HuH-7 (cell line): ENCODE measurements around the gene TBCD.

Source experiments
- DNase-seq: peaks from one replicate; pipeline ENCODE4 v3.0.0; 2011; ENCODE audit warnings: low spot score

TBCD gene

DNA sequence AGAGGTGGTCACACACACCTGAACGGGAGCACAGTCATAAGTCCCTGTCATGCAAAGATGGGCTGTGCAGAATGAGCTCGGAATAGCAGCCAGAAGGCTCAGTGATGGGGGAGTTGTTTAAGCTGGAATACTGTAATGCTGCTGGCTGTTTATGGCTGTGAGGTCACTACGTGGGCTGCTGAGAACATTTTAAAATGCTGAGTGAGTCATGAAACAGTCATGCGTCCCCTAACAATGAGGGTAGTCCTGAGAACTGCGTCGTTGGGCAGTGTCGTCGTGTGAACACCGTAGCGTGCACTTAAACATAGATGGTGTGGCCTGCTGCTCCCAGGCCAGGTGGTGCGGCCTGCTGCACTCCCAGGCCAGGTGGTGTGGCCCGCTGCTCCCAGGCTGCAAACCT, 39.7 kb downstream of the TBCD start:
- no peak for DNase-seq

DNA sequence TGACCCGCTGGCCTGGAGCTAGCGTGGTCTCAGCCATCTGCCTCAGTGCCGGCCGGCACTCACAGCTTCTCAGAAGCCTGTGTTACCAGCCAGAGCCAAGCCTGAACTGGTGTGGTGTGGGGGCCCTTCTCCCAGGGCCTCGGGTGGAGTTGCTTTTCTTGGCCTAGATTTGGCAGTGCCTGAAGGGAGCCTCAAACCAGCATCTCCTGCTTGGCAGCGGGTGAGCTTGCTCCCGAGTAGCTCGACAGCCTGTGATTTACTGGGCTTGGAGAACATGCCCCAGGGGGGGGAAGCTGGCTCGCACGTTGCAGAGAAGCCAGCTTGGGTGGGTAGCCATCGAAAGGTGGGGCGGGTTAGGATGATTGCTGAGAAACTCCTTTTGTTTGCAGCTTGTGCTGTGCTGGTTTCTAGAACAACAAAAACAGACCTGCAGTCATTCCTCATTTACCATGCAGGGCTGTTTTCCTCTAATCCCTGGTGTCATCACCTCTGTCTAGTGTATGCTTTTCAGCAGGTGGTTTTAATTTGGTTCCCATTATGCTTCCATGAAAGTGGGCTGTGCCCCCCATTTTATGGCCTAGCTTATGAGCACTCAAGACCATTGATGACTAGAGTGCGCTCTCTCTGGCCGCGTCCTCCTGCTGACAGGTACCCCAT, 42.2 kb downstream of the TBCD start:
- no peak for DNase-seq

DNA sequence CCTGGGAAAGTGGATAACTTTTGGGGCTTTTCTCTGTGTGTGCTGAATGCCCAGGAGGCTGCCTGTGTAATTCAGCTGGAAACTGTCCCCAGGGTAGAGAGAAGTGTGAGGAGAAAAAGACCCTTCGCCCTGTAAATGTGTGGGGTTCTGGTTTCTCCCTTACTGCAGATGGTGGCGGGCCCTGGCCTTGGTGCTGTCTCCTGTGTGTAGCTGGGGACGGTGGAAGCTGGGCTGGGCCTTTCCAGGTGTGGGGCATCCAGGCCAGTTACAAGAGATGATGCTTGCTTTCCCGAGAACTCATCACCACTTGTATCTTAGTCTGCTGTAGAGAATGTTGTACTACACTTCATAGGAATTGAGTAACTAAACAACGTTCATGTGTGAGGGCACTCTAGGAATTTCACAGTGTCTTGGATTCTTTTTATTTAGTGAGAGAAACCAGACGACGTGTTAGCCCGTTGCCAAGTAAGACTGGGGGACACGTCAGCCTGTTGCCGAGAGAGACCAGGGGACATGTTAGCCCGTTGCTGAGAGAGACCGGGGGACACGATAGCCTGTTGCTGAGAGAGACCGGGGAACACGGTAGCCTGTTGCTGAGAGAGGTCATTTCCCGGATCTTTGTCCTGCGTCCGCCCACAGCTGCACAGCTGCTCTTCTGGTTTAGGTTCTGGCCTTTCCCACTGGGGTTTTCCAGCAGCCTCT, 43.1 kb downstream of the TBCD start:
- no peak for DNase-seq

DNA sequence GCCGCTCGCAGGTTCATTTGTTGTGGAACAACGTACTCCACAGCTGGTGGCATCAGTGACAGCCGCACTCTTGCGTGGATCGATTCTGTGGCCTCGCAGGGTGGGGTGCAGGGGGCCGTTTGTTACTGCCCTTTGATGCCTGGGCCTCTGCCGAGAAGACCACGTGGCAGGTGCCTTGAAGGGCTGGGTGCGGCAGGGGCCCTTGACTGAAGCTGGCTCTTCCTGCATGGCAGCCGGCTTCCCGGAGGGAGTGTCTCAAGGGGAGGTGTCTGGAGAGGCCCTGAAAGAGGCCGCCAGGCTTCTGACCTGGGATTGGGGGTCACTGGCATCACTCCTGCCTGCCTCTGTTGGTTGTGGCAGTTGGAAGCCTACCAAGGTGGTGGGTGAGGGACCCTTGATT, 43.8 kb downstream of the TBCD start:
- DNase-seq = no peak

DNA sequence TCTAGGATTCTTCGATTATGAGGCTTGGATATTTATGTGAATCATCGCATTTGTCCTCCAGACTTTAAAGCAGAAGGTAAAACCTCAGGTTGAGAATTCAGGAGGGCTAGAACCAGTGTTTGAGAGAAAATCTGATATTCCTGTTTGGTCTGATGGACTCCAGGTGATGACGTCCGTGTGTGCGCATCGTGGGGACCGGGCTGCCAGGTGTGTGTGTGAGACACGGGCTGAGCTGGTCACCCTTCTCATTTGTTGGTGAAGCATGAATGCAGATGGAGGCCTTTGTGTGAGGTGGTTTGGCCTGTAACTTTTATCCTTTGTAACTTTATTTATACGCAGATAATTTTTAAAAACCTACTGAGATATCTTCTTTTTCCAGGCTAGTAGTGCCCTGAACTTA, 45.2 kb downstream of the TBCD start:
- no peak for DNase-seq

DNA sequence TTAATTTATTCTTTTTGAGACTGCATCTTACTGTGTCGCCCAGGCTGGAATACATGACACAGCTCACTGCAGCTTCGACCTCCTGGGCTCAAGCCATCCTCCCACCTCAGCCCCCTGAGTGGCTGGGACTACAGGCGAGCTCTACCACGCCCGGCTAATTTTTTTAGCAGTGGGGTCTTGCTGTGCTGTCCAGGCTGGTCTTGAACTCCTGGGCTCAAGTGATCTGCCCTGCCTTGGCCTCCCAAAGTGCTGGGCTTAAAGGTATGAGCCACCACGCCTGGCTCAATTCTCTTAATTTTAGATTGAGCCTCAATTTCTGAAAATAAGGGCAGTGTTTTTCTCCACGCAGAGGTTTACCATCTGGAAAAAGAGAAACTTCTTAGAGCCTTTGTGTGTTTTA, 46.9 kb downstream of the TBCD start:
- no peak for DNase-seq

DNA sequence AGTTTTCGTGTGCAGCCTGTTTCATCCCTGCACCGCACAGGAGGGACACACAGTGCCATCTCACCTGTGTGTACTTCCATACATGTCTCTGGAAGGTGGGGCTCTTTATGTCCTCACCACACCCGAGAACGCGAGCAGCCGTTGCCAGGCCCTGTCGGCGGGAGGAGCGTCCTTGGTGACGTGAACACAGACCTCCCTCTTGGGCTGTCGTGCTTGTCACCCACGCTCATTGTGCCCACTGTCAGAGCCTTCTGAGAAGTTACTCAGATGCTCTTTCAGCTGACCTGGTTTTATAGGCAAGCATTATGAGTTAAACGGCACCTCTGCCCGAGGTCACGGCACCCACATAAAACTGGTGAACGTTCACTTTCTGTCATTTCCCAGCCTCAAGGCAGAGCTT, 47.7 kb downstream of the TBCD start:
- DNase-seq = no peak

DNA sequence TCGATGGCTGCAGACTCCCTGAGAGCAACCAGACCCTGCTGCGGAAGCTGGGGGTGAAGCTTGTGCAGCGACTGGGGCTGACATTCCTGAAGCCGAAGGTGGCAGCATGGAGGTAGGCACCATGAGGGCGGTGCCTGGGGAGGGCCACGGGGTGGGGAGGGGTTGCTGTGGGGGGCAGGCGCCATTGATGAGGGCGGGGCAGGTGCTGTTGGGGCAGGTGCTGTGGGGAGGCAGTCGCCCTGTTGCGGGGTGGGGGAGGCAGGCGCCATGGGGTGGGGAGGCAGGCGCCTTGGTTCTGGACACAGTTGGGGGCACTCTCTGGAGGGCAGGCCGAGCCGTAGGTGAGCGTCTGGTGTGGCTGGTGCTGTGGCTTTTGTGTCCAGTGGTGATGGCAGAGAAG, 49.0 kb downstream of the TBCD start:
- no peak for DNase-seq

DNA sequence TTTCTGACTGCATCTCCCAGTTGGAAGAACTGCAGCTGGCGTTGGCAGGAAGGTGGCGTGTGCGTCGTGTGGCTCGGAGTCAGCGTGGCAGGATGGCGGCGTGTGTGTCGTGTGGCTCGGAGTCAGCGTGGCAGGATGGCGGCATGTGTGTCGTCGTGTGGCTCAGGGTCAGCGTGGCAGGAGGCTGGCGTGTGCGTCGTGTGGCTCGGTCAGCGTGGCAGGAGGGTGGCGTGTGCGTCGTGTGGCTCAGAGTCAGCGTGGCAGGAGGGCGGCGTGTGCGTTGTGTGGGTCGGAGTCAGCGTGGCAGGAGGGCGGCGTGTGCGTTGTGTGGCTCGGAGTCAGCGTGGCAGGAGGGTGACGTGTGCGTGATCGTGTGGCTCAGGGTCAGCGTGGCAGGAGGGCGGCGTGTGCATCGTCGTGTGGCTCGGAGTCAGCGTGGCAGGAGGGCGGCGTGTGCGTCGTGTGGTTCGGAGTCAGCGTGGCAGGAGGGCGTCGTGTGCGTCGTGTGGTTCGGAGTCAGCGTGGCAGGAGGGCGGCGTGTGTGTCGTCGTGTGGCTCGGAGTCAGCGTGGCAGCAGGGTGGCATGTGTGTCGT, 49.6 kb downstream of the TBCD start:
- DNase-seq = no peak

DNA sequence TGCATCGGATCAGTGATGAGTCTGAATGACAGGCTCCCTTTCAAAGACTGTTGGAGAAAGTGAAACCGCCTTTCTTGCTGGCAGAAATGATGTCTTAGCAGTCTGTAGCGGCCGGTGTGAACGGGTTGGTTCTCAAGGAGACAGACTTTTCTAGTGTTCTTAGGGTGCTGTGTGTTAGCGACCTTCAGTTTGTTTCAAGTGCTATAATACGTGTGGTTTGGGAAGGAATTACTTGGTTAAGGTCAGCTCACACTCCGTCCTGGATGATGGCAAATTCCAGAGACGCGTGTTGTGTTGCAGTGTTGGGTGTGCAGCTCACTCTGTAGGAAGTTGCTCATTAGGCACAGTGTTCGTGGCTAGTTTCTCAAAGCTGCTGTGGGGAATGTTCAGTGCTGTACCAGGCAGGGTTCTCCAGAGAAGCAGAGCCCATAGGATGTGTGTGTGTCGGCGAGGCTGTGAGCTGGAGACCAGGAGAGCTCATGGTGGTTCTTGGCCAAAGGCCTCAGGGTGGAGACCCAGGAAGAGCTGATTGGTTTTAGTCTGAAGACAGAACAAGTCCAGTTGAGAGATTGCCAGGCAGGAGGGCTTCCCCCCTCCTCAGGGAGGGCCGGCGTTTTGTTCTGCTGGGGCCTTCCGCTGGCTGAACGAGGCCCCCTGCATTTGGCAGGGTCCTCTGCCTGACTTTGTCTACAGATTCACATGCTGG, 50.4 kb downstream of the TBCD start:
- no peak for DNase-seq

DNA sequence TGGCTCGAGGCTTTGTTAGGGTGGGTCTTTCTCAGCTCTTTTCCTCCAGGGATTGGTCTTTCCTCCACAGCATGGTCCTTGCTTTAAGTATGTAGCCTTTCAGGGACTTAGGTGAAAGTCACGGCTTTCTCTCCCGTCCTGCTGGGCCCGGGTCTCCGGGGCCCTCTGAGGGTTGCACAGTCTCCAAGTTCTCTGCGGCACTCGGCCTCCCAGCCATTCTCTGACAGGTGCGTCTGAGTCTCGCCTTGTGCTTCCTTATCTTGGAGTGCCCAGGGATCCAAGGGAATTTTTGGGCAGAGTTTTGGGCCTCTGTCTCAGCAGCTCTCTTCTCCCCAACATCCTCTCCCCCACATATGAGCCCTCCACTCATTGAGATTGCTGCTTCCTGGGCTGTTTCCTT, 51.3 kb downstream of the TBCD start:
- no peak for DNase-seq

DNA sequence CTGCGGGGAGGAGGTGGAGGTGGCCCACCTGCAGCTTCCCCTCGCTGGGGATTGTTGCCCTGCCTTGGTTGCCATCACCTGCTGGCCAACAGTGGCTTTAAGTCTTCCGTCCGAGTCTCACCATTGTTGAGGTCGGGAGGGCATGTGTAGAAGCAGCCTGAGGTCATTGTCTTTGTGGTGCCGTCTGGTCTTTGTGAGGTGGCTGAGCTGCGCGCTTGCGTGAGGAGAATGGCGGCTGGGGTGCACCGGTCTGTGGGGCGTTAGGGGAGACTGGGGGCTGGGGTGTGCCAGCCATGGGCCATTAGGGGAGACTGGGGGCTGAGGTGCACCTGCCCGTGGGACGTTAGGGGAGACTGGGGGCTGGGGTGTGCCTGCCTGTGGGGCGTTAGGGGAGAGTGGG, 51.7 kb downstream of the TBCD start:
- DNase-seq = no peak

DNA sequence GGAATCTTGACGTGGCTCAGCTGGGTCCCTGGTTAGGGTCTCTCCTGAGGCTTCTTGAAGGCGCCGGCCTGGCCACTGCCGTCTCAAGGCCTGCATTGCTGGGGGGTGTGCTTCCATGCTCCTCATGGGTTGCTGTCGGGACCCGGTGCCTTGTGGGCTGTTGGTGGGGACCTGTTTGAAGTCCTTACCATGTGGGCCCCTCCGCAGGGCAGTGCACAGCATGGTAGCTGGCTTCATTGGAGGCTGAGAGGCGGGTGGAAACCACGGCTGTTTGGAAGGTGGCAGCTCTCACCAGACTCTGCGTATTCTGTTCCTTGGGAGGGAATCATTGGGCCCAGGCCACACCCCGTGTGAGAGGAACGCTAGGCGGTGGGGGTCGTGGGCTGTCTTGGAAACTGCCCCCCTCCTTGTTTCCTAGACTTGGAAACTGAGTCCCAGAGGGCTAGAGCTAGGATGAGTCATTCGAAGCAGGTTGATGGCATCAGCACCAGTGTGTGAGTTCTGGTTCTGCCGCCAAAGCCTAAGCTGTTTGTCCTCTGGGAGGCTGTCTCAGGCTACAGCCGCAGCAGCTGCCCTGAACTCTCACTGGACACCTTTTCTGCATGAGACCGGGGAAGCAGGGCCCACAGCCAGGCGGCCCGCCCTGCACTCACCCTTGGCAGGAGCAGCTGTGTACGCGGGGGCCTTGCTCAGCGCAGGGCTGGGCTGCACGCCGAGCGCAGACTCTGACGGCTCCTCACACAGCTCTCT, 52.8 kb downstream of the TBCD start:
- no peak for DNase-seq

DNA sequence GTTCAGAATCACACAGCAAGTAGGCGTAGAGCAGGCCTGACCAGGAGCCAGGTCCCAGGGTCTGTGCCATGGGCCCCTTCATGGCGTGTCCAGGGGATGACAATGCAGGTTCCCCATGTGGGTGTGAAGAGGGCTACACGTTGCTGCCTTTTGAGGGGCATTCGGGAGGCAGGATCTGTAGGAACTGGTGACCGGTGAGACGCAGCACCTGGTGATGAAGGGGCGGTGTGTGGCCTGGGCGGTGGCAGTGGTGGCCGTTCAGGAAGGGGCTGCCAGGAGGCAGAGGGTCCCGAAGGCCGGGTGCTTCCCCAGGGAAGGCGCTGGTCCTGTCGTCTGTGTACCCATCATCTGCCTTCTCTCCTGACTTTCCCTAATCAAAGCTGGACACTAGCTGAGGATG, 53.4 kb downstream of the TBCD start:
- no peak for DNase-seq

DNA sequence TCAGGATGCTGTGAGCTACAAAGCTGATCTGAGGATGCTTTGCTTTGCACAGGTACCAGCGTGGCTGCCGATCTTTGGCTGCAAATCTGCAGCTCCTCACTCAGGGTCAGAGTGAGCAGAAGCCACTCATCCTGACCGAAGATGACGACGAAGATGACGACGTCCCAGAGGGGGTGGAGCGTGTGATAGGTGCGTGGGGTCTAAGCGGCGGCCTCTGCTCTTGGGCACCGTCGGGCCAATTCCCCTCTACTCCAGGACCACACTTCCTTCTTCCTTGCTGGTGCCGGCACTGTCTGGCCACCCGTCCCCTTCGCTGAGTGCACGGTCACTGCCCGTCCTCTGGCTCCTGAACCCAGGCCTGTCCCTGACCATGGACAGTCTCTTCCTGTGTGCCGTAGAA, 54.0 kb downstream of the TBCD start:
- no peak for DNase-seq

DNA sequence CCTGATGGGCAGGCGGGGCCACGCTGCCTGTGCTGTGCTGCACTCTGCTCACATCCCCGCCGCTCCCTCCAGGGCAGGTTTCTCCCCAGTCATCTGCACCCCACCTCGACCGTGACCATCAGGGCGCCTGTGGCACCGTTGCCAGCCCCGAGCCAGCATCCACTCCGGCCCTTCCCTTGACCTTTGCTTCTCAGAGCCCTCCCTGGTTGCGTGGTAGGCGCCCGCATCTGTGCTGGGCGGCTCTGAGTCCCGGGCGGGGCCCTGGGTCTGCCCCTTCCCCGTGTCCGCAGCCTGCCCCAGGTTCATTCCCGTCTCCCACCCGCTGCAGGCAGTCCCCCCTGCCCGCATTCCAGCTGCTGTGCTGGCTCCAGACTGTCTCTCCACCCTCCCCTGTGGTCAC, 54.8 kb downstream of the TBCD start:
- DNase-seq = no peak

DNA sequence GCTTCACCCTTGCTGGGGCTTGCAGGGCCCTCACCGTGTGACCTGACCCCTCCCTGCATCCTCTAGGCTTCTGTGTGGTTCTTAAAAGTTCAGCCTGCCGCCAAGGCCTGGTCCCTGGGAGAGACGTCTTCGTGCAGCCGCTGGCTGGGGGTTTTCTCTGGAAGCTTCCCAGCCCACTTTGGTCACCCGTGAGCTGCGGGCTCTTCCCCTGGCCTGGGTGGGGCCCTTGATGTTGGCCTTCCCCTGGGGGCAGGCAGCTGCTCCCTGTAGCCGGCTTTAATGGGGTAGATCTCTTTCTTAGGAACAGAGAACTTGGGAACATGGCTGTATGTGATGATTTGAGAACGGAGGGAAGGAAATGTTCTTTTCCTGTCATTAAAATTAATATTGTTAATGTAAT, 55.2 kb downstream of the TBCD start:
- DNase-seq = no peak

DNA sequence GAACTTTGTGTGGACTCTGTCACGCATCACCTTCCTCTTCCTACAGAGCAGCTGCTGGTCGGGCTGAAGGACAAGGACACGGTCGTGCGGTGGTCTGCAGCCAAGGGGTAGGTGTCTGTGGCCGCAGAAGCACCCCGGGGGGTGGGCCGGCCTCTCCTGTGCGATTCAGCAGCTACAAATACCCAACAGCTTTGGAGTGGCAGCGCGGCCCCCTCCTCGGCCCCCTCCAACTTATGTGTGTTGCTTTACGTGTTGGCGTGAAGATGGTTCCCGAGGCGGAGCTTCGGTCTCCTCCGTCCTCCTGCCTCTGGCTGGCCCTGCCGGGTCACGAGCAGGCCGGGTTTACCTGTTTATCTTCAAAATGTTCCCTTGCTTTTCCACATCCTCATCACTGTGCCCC, 55.7 kb downstream of the TBCD start:
- DNase-seq = no peak

DNA sequence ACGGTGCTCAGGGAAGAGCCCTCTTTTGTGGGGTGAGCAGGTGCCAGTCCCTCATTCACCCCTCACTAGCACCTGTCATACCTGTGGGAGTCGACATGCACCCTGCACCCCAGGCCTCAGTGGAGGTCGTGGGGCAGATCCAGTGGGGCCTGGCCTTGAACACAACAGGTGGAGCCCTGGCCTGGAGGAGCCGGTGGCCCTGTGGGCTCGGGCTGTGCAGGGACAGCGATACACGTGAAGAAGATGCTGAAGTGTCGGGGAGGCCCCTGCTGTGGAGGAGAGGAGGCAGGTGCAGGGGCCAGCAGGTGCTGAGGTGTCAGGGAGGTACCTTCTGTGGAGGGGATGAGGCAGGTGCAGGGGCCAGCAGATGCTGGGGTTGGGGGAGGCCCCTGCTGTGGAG, 56.1 kb downstream of the TBCD start:
- no peak for DNase-seq

DNA sequence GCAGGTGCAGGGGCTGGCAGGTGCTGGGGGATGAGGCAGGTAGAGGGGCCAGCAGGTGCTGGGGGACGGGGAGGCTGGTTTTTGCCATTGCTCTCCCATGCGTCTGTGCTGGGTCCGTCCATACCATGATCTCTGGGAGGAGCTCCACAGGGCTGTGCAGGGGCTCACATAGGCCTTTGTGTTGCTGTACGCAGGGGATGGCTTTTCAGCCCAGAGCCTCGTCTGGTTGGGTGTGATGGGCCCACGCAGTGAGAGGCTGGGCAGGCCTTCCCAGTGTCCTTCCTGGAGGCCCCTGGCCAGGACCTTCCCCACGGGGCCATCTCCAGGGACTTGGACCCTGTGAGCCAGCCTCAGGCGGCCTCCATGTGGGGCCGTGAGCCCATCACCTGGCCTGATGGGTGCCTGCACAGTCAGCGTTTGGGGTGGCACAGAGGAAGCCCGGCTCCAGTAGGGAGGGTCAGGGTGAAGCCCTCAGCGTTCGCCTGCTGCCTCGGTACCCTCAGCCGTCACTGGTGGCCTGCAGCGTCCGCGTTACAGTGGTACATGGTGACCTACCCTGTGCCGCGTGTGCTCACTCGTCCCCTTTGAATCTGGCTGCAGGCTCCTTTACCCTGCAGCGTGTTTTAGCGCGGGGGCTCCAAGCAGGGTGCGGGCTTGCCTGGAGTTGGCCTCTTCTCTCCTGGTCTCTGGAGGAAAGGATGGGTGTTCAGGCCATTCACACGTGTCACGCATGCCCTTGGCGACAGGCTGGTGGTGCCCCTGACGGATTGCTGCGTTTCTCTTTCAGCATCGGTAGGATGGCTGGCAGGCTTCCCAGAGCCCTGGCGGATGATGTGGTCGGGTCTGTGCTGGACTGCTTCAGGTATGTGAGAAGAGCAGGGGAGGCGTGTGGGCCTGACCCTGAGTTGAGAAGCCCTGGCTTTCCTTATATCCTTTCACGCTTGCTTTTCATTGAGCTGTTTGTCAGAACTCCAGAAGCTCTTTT, 57.3 kb downstream of the TBCD start:
- no peak for DNase-seq
